Stimulated activated CD4-positive, alpha-beta T cell treated with anti-CD3 and anti-CD28 coated beads, Interleukin-15, amount 100 ng/mL, for 24 hours (primary cell): Measurements from ENCODE around the gene PHF8.

Experiments used
- DNase-seq: peaks from one replicate; pipeline ENCODE4 v3.0.0-alpha.2; 2020

Gene PHF8

DNA sequence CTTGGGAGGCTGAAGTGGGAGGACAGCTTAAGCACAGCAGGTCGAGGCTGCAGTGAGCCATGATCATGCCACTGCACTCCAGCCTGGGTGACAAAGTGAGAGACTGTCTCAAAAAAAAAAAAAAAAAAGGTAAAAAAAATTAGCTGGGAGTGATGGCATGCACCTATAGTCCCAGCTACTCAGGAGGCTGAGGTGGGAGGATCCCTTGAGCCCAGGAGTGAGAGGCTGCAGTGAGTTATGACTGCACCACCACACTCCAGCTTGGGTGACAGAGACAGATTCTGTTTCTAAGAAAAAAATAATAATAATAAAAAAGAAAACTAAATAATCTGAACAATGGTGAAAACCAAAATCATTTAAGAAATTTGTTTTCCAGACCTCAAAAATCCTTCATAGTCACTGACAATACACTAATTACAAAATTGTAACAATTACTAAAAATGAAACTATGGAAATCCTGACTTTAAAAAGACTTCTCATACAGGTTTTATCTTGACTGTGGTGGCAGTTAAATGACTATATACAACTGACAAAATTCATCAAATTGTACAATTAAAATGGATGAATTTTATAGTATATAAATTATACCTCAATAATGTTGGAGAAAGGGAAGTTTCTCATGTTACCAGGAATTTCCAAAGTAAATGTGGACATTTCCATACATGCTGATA, 31.3 kb downstream of the PHF8 start:
- no peak for DNase-seq

GRCh38 chrX:54007682-54008081, 36.6 kb downstream of the PHF8 start:
- no peak for DNase-seq

DNA sequence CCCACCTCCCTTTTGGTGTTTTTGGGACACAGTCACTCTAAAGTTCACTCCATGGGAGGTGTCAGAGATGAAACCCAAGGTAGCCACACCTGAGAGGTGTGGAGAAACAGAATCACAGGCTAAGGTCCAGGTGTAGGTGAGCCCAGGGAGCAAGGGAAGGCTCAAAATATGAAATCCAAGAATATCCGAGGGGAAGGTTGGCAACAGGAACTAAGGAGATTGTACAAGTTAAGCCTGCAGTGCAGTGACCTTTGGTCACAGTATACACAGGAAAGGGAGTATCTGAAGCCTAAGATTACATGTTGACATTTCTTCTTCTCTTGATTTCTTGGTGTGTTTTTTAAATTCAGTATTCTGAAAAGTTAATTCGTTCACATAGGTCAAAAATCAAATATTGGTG, 46.5 kb downstream of the PHF8 start:
- no peak for DNase-seq

GRCh38 chrX:53992589-53992988, 51.7 kb downstream of the PHF8 start:
- no peak for DNase-seq

DNA sequence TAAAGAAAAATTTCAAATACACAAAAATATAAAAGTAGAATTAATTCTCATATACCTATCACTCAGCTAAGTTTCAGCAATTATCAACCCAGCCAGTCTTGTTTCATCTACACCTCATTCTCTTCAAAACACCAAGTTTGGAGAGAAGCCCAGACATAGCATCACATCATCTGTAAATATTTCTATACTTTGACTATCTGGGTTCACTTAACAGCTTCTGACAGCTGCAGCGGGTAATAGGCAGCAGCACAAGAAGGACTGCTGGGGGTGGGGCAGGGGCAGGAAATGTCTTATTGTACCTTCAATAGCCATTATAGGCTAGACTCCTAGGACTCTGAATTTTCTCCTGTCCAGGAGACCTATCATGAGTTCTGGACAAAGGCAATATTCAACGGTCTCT, 54.1 kb downstream of the PHF8 start:
- DNase-seq, result no peak

GRCh38 chrX:53984895-53985294, 59.4 kb downstream of the PHF8 start:
- DNase-seq, result no peak

- DNase-seq, result no peak
Observed at GRCh38 chrX:53974529-53974928, 69.7 kb downstream of the PHF8 start.

DNA sequence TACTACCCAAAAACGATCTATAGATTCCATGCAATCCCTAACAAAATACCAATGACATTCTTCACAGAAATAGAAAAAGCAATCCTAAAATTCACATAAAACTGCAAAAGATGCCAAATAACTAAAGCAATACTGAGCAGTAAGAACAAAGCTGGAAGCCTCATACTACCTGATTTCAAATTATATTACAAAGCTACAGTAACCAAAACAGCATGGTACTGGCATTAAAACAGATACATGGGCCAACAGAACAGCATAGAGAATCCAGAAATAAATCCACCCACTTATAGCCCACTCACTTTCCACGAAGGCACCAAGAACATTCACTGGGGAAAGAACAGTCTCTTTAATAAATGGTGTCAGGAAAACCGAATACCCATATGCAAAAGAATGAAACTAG, 74.7 kb downstream of the PHF8 start:
- no peak for DNase-seq

- no peak for DNase-seq
Observed at GRCh38 chrX:53950130-53950733, 94.0 kb downstream of the PHF8 start.

DNA sequence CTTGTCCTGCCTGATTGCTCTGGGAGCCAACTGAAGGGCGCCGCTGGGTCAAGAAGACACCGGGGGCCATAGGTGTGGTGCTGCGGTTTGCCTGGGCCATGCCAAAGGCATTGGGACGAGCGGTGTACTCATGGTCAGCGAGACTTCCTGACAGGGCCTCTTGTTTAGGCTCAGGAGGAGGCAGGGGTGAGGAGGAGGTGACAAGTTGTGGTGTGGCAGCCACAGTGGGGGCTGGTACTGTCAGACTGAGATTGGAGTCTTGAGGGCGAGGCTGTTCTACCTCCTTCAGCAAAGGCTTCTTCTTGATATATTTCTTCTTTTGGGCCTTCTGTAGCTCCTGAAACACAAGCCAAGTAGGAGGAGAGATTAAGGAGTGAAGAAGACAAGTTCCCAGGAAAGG, 104.1 kb downstream of the PHF8 start:
- no peak for DNase-seq

GRCh38 chrX:53939127-53939526, 105.1 kb downstream of the PHF8 start:
- no peak for DNase-seq

- DNase-seq, result peak; percentile 3
Observed at GRCh38 chrX:53930515-53931380, 113.5 kb downstream of the PHF8 start.

DNA sequence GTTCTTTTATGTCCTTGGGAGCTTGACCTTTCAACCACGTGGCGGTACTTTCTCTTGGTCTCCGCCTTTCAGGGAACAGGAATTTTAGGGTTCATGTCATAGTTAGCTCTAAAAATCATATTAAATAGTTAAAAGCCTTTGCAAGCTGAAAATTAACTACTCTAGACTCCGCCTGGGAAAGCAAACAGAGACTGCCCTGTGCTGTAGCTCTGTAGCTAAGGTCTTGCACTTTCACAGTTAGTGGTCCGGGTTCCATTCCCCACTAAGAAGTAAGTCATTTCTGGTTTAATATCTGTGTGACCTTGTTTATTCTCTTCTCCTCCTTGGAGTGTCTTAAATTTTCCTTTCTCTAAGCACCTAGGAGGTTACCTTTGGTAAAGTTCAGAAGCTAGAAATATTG, 118.2 kb downstream of the PHF8 start:
- DNase-seq, result no peak

DNA sequence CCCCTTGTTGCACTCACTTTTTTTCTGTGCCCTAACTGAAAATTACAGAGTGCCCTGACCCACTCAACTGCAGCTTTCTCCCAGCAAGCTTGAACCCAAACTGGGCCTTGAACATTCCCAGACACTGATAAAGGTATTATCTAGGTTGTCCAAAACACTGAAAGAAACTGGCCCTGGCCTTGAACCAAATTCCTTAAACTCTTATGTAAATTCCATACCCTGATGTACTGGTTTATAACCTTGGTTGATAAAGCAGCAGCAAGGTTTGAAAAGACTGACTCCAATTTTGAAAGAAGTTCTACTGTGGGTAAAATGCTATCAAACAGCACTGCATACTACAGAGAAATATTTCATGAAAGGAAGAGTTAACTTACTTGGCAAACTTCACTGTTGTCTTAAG, 125.6 kb downstream of the PHF8 start:
- DNase-seq, result no peak

- no peak for DNase-seq
Observed at GRCh38 chrX:53900623-53901022, 143.7 kb downstream of the PHF8 start.

GRCh38 chrX:53895270-53895669, 149.0 kb downstream of the PHF8 start:
- no peak for DNase-seq
